PFSK-1 (cell line): ENCODE results near the gene ANO1.

Experiments used
- FOXP2 ChIP-seq: optimal IDR thresholded peaks from 2 replicates; pipeline ENCODE3; 2011; ENCODE audit warnings: borderline replicate concordance, control low read depth, inconsistent platforms; ENCODE audit not compliant: insufficient read depth; ENCODE audit errors: extremely low read length, extremely low read depth
- POLR2AphosphoS5 ChIP-seq: IDR thresholded peaks from 2 replicates; pipeline ENCODE4 v1.6.1; 2012; ENCODE audit warnings: low read depth, mild to moderate bottlenecking, control low read depth, low read length, moderate library complexity
- REST ChIP-seq, 2 experiments: IDR thresholded peaks; 2 replicates each; pipeline versions ENCODE4 v1.6.1 to v1.8.0; 2011 to 2012; ENCODE audit warnings: low read depth in 2 of 2, low read length in 2 of 2, control low read depth in 1 of 2, inconsistent platforms in 1 of 2, mild to moderate bottlenecking in 1 of 2, moderate library complexity in 1 of 2; ENCODE audit not compliant: insufficient read depth in 1 of 2
- SIN3A ChIP-seq: IDR thresholded peaks from 2 replicates; pipeline ENCODE4 v1.6.1; 2012; ENCODE audit warnings: mild to moderate bottlenecking, low read length, moderate library complexity, borderline replicate concordance; ENCODE audit not compliant: insufficient read depth
- TAF1 ChIP-seq: IDR thresholded peaks from 2 replicates; pipeline ENCODE4 v1.6.1; 2012; ENCODE audit warnings: low read length, control low read depth, borderline replicate concordance; ENCODE audit not compliant: insufficient read depth

ANO1 gene

GRCh38 chr11:70122490-70123198 lies 44.5 kb downstream of the ANO1 start:
- TF ChIP-seq SIN3A (no peak), FOXP2 (no peak)

- TF ChIP-seq REST (IDR thresholded peaks at IDR 0.05; ENCODE audit: insufficient read depth in 1 of 2, low read depth in 2 of 2, low read length in 2 of 2) = no peak
- TF ChIP-seq POLR2AphosphoS5 = no peak
- TF ChIP-seq SIN3A = no peak
Measured at GRCh38 chr11:70123711-70124110, 45.6 kb downstream of the ANO1 start.

GRCh38 chr11:70124321-70125000 lies 46.3 kb downstream of the ANO1 start:
- TF ChIP-seq SIN3A = no peak
- TF ChIP-seq REST (IDR thresholded peaks at IDR 0.05; ENCODE audit: insufficient read depth in 1 of 2, low read depth in 2 of 2, low read length in 2 of 2) = no peak
- TF ChIP-seq FOXP2 = no peak
- no peak for TF ChIP-seq TAF1
- no peak for TF ChIP-seq POLR2AphosphoS5

GRCh38 chr11:70126494-70126893 lies 48.4 kb downstream of the ANO1 start:
- TF ChIP-seq TAF1 (no peak), FOXP2 (no peak), POLR2AphosphoS5 (no peak), REST (IDR thresholded peaks at IDR 0.05; ENCODE audit: insufficient read depth in 1 of 2, low read depth in 2 of 2, low read length in 2 of 2) (no peak), SIN3A (no peak)

GRCh38 chr11:70127653-70128434 lies 49.7 kb downstream of the ANO1 start:
- TF ChIP-seq TAF1 = no peak
- no peak for TF ChIP-seq SIN3A
- TF ChIP-seq FOXP2 = no peak
- no peak for TF ChIP-seq POLR2AphosphoS5
- TF ChIP-seq REST (IDR thresholded peaks at IDR 0.05; ENCODE audit: insufficient read depth in 1 of 2, low read depth in 2 of 2, low read length in 2 of 2) = no peak
